Heart right ventricle (tissue), 16 donors: ENCODE data around the gene COL23A1. TPM values are rescaled to one million over a fixed set of nuclear protein-coding genes. Genes with fewer than 3 reads are reported as not detected.

ENCODE experiments used
- ATAC-seq, 8 donors: fragments of 200-7000 bp; cut with Tn5 transposase; one replicate each; pipeline ENCODE4 v1.9.1; 2020; ENCODE audit warnings: mild to moderate bottlenecking in 8 of 8, moderate library complexity in 8 of 8, moderate number of reproducible peaks in 1 of 8
- DNase-seq, 2 donors: peaks; one replicate each; pipeline ENCODE4 v3.0.0-alpha.2; 2020
- H3K27ac ChIP-seq, 10 donors: fragments of 200-600 bp; sonication (generic) in 2 of 10; one replicate each; pipeline versions ENCODE4 v1.5.0 to v1.8.0; 2020 to 2022; ENCODE audit warnings: mild to moderate bottlenecking in 3 of 10
- H3K27me3 ChIP-seq, 7 donors: fragments of 200-600 bp; one replicate each; pipeline ENCODE4 v1.8.0; 2021 to 2022; ENCODE audit warnings: mild to moderate bottlenecking in 2 of 7
- H3K36me3 ChIP-seq, 9 donors: fragments of 200-600 bp; sonication (generic) in 1 of 9; one replicate each; pipeline versions ENCODE4 v1.5.0 to v1.8.0; 2020 to 2022; ENCODE audit warnings: mild to moderate bottlenecking in 2 of 9
- H3K4me1 ChIP-seq, 9 donors: fragments of 200-600 bp; sonication (generic) in 1 of 9; one replicate each; pipeline versions ENCODE4 v1.5.0 to v1.8.0; 2020 to 2022; ENCODE audit warnings: mild to moderate bottlenecking in 4 of 9
- H3K4me3 ChIP-seq, 10 donors: fragments of 200-600 bp; sonication (generic) in 2 of 10; one replicate each; pipeline versions ENCODE4 v1.5.0 to v1.8.0; 2020 to 2022; ENCODE audit warnings: mild to moderate bottlenecking in 7 of 10, moderate library complexity in 2 of 10
- H3K9me3 ChIP-seq, 11 donors: fragments of 200-600 bp in 10 of 11; sonication (generic) in 2 of 11; one replicate each; pipeline versions ENCODE4 v1.5.0 to v1.8.0; 2013 to 2022; ENCODE audit warnings: mild to moderate bottlenecking in 2 of 11, control low read depth in 1 of 11, moderate library complexity in 1 of 11
- WGBS, 2 donors: extraction: QIAGEN DNeasy Blood & Tissue Kit; methylation state at CpG; one replicate each; pipeline ENCODE4 v1.1.7; 2013; ENCODE audit warnings: inconsistent platforms in 1 of 2; 5-methylcytosine and 5-hydroxymethylcytosine counted together
- intact Hi-C, 10 donors: fragments of 100-400 bp; cut with DNase I; formaldehyde crosslinking; loops; one replicate each; pipeline versions ENCODE4 v1.11.1 to v1.14.2; 2022
- polyA plus RNA-seq, 2 donors: library from polyadenylated mRNA; stranded (reverse); fragments of 200-250 nt; gene quantifications; one replicate each; pipeline ENCODE4 v1.2.3, GENCODE V29; 2013
- total RNA-seq, 10 donors: library from RNA; stranded (reverse); fragmentation: NEBNext Ultra II Directional in 3 of 10; extraction: Animal tissue kit (Norgen Biotek cat#: 25700) in 3 of 10; gene quantifications; one replicate each; pipeline versions ENCODE4 v1.2.1 to v1.2.4, GENCODE V29; 2021 to 2023
- TF ChIP-seq, protein P1 (sequence below), 9 donors: fragments of 200-600 bp; sonication (generic) in 2 of 9; IDR thresholded peaks; one replicate each; pipeline versions ENCODE4 v1.5.0 to v1.8.0; 2021 to 2022; ENCODE audit warnings: antibody characterized with exemption in 9 of 9, mild to moderate bottlenecking in 5 of 9, moderate library complexity in 1 of 9
- donor health status: Arrhythmogenic right ventricular cardiomyopathy.
- donor health status: ischemic (EF 13 %, LVEDD 7.1; RV severe dilation, severe dysfunction).
- donor health status: healthy with polysubstance abuse.
- donor health status: DM: no; HTN: yes; CAD: no.
- donor health status: DM: no; HTN: no; CAD: no.
- donor health status: ischemic (EF 25% LVEDD 6.9; RV normal size, moderate dysfunction).
- donor health status: ischemic (EF 25% LVEDD 5.7; RV mildly dilated, moderate dysfunction).
- donor health status: healthy.
- donor health status: DM: yes; HTN: yes; CAD: no.
- donor health status: Ischemic cardiomyopathy.
- donor health status: ischemic (EF 35%, LVEDD 5.7; RV mildly dilated, moderate dysfunction).
- donor health status: nonischemic (EF 11% LVEDD 7.7; RV severe dilation, severe dysfunction).
- donor health status: DM: yes; HTN: yes; CAD: no.
- donor health status: PGD.
- donor health status: ischemic (EF 29% LVEDD 5.4; RV normal size, mild dysfunction).
- donor health status: nonischemic (EF 23%, LVEDD 6.1; RV moderate dilation, normal function).

The COL23A1 gene
- total and polyA plus RNA-seq, 12 donors = 8.9 to 29.0 (median 16.2) TPM

DNA sequence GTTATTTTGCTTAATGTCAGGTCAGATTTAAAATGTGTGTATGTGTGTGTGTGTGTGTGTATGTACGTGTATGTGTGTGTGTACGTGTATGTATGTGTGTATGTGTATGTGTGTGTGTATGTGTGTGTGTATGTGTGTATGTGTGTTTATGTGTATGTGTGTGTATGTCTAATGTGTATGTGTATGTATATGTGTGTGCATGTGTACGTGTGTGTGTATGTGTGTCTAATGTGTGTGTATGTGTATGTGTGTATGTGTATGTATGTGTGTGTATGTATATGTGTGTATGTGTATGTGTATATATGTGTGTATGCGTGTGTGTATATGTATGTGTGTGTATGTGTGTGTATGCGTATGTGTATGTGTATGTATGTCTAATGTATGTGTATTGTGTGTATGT, 232.5 kb downstream of the COL23A1 start:
- ATAC-seq = no peak
- peaks cover 0 to 17% (median 13%) of the 10 kb centered on the region in 9 donors for H3K4me1 ChIP-seq
- H3K4me3 ChIP-seq = no peak overlapping the region
- peaks cover 0 to 17% (median 8%) of the 10 kb centered on the region in 7 donors for H3K27me3 ChIP-seq
- H3K27ac ChIP-seq = peak overlapping the region in 1 of 10 donors; percentile 40
- no peaks in the 10 kb centered on the region for H3K36me3 ChIP-seq
- intact Hi-C loops = no loop called here
- TF ChIP-seq, protein P1, sequence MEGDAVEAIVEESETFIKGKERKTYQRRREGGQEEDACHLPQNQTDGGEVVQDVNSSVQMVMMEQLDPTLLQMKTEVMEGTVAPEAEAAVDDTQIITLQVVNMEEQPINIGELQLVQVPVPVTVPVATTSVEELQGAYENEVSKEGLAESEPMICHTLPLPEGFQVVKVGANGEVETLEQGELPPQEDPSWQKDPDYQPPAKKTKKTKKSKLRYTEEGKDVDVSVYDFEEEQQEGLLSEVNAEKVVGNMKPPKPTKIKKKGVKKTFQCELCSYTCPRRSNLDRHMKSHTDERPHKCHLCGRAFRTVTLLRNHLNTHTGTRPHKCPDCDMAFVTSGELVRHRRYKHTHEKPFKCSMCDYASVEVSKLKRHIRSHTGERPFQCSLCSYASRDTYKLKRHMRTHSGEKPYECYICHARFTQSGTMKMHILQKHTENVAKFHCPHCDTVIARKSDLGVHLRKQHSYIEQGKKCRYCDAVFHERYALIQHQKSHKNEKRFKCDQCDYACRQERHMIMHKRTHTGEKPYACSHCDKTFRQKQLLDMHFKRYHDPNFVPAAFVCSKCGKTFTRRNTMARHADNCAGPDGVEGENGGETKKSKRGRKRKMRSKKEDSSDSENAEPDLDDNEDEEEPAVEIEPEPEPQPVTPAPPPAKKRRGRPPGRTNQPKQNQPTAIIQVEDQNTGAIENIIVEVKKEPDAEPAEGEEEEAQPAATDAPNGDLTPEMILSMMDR (IDR thresholded peaks at IDR 0.05) = no peak
- 77 to 82% methylated on average over 5 of the region's 5 CpGs for WGBS, 2 donors
- H3K9me3 ChIP-seq = no peaks in the 10 kb centered on the region
- no peak for DNase-seq

DNA sequence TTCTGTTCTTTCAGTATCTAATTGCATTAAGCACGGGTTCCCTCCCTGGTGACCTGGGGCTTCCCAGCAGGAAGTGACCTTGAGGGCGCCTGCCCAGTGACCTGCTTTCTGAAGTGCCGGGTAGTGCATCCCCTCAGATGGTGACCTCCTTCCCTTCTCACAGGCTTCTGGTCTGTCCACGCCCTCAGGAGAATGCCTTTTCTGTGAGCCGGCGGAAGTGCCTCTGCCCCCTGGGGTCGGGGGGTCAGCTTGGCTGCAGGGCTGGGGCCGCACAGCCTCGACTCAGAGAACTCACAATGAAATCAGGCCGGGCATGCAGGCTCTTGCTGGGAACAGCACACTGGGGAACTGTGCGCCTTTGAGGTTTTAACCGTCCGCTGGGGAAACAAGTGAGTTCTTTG, 233.1 kb downstream of the COL23A1 start:
- WGBS, 2 donors = 36 to 51% methylated on average over 13 of the region's 13 CpGs
- DNase-seq = peak in 1 of 2 donors; percentile 49

DNA sequence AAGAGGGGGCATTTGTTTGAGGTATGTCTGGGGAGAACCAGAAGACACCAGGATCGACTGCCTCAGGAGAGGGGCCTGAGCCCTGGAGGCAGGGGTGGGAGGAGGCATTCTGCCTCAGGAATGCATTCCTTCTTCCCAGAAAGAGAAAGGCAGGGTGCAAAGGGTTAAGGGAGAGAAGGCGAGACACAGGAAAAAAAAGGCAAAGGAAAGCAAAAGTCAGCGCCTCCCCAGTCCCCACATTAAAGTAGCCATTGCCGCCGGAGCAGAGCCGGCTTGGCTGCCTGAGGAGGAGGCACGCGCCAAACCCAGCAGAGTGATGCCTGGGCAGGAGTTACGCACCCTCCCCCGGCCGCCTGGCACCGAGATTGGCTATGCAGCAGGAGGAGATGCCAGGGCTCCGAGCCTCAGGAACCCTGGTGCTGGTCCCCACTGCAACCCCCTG, 233.7 kb downstream of the COL23A1 start:
- intact Hi-C loops = no loop called here
- 22 to 23% methylated on average over 13 of the region's 13 CpGs for WGBS, 2 donors
- Histone ChIP-seq H3K27ac (no peak overlapping the region), H3K27me3 (peaks cover 0 to 17% (median 8%) of the 10 kb centered on the region in 7 donors), H3K9me3 (no peaks in the 10 kb centered on the region), H3K36me3 (no peaks in the 10 kb centered on the region), H3K4me3 (peak overlapping the region in 3 of 10 donors; percentile 0 to 23 (median 1)), H3K4me1 (peaks cover 0 to 17% (median 13%) of the 10 kb centered on the region in 9 donors)
- DNase-seq = peak in 1 of 2 donors; percentile 54
- TF ChIP-seq, protein P1 (IDR thresholded peaks at IDR 0.05) = no peak
- ATAC-seq = peak in 7 of 8 donors; percentile 54 to 84 (median 62)

More for the DNA sequence above, 233.1 kb downstream of the COL23A1 start:
- peaks cover 0 to 17% (median 8%) of the 10 kb centered on the region in 7 donors for H3K27me3 ChIP-seq
- intact Hi-C loops = no loop called here
- H3K4me1 ChIP-seq = peaks cover 0 to 17% (median 13%) of the 10 kb centered on the region in 9 donors
- TF ChIP-seq, protein P1 (IDR thresholded peaks at IDR 0.05) = no peak
- H3K4me3 ChIP-seq = peak overlapping the region in 1 of 10 donors; percentile 23
- no peaks in the 10 kb centered on the region for H3K9me3 ChIP-seq
- H3K36me3 ChIP-seq = no peaks in the 10 kb centered on the region
- ATAC-seq = peak; percentile 16 to 67 (median 52)
- peak overlapping the region in 1 of 10 donors; percentile 40 for H3K27ac ChIP-seq

DNA sequence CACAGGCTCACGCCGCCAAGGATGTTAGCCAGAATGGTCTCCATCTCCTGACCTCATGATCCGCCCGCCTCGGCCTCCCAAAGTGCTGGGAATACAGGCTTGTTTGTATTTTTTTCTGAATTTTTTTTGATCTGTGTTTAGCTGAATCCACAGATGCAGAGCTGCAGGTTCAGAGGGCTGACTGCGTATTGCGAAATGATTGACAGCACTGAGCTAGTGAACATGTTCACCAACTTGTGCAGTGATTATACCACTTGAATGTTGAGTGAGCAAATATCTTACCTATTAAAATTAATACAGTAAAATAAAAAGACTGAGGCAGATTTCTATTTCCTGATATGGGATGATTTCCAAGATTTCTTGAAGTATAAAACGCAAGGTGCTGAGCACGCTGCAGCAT, 234.5 kb downstream of the COL23A1 start:
- peaks cover 0 to 17% (median 13%) of the 10 kb centered on the region in 9 donors for H3K4me1 ChIP-seq
- 86 to 92% methylated on average over 9 of the region's 9 CpGs for WGBS, 2 donors

More for the DNA sequence above, 234.5 kb downstream of the COL23A1 start:
- H3K27me3 ChIP-seq = peaks cover 0 to 17% (median 8%) of the 10 kb centered on the region in 7 donors
- no peaks in the 10 kb centered on the region for H3K9me3 ChIP-seq
- no peak overlapping the region for H3K4me3 ChIP-seq
- TF ChIP-seq, protein P1 (IDR thresholded peaks at IDR 0.05) = no peak
- intact Hi-C loops = no loop called here
- H3K27ac ChIP-seq = no peak overlapping the region
- no peaks in the 10 kb centered on the region for H3K36me3 ChIP-seq
- no peak for DNase-seq
- ATAC-seq = no peak
